Hypothalamus (tissue), 51 donors: ENCODE measurements around the gene GPC6.
"Not testable (repeated sequence)": the region's sequence is repeated elsewhere in the genome, so short reads cannot be mapped to it uniquely, and the experiment has no call there.

ENCODE experiments used
- DNase-seq, 51 donors: peaks; one replicate each; lab custom pipeline; 2025; lab: John Stamatoyannopoulos, UW

The GPC6 gene

GRCh38 chr13:93316841-93317240 is 90.2 kb downstream of the GPC6 start:
- no peak for DNase-seq

- DNase-seq, result no peak
Observed at GRCh38 chr13:93318534-93319254, 92.1 kb downstream of the GPC6 start.

- DNase-seq, result no peak
Observed at GRCh38 chr13:93320942-93321341, 94.3 kb downstream of the GPC6 start.

- DNase-seq, result not testable (repeated sequence)
Observed at GRCh38 chr13:93323880-93324279, 97.3 kb downstream of the GPC6 start.

- no peak for DNase-seq
Observed at GRCh38 chr13:93325303-93326233, 99.0 kb downstream of the GPC6 start.

GRCh38 chr13:93326234-93326811 is 99.7 kb downstream of the GPC6 start:
- DNase-seq, result no peak

- no peak for DNase-seq
Observed at GRCh38 chr13:93328943-93329342, 102.3 kb downstream of the GPC6 start.

- DNase-seq, result no peak
Observed at GRCh38 chr13:93336728-93337127, 110.1 kb downstream of the GPC6 start.

GRCh38 chr13:93338030-93338429 is 111.4 kb downstream of the GPC6 start:
- DNase-seq, result no peak

- no peak for DNase-seq
Observed at GRCh38 chr13:93338906-93339305, 112.3 kb downstream of the GPC6 start.

GRCh38 chr13:93339550-93339949 is 112.9 kb downstream of the GPC6 start:
- DNase-seq, result no peak

- no peak for DNase-seq
Observed at GRCh38 chr13:93341517-93341916, 114.9 kb downstream of the GPC6 start.

GRCh38 chr13:93343097-93343496 is 116.5 kb downstream of the GPC6 start:
- no peak for DNase-seq

GRCh38 chr13:93344048-93344705 is 117.6 kb downstream of the GPC6 start:
- no peak for DNase-seq

GRCh38 chr13:93345024-93345423 is 118.4 kb downstream of the GPC6 start:
- DNase-seq, result no peak

- no peak for DNase-seq
Observed at GRCh38 chr13:93345770-93346169, 119.2 kb downstream of the GPC6 start.

GRCh38 chr13:93352616-93353015 is 126.0 kb downstream of the GPC6 start:
- no peak for DNase-seq

GRCh38 chr13:93355094-93355493 is 128.5 kb downstream of the GPC6 start:
- no peak for DNase-seq

- DNase-seq, result no peak
Observed at GRCh38 chr13:93356469-93356868, 129.9 kb downstream of the GPC6 start.

GRCh38 chr13:93360021-93360420 is 133.4 kb downstream of the GPC6 start:
- DNase-seq, result no peak

GRCh38 chr13:93361703-93362102 is 135.1 kb downstream of the GPC6 start:
- no peak for DNase-seq
